IMR-90 (cell line): ENCODE measurements around the gene EVL. TPM values are rescaled to one million over a fixed set of nuclear protein-coding genes. Genes with fewer than 3 reads are reported as not detected.
A peak's percentile ranks its signal among the peaks of the same experiment; 100 is the strongest.

Experiments
- ATAC-seq: fragments of 200-7000 bp; cut with Tn5 transposase; 2 replicates; pipeline ENCODE4 v1.9.1; 2020; ENCODE audit warnings: low read depth, mild to moderate bottlenecking, moderate library complexity
- BruUV-seq: library from RNA; stranded (reverse); fragments of 400-500 nt; replicated peaks from 2 replicates; lab custom pipeline; 2021; lab: Mats Ljungman, UMichigan
- CTCF ChIA-PET: fragments of 300-600 bp; formaldehyde crosslinking; extraction: SDS; loops from one replicate; lab custom pipeline; 2021; ENCODE audit warnings: antibody characterized with exemption; lab: Yijun Ruan, JAX
- POLR2A ChIA-PET: fragments of 300-600 bp; sonication (Branson Sonifier 250); formaldehyde crosslinking; loops from one replicate; lab custom pipeline; 2022; ENCODE audit warnings: antibody characterized with exemption; ENCODE audit not compliant: unreplicated experiment; lab: Charles Lee
- DNase-seq: peaks from one replicate; pipeline ENCODE4 v3.0.0; 2013
- H2AFZ ChIP-seq: replicated peaks from 2 replicates; pipeline ENCODE3; 2013; ENCODE audit warnings: low read length, mild to moderate bottlenecking; ENCODE audit not compliant: poor library complexity
- H2AK5ac ChIP-seq: 2 replicates; pipeline ENCODE4 v1.6.1; 2013; ENCODE audit warnings: low read depth, low read length, inconsistent platforms
- H2AK9ac ChIP-seq: replicated peaks from 2 replicates; pipeline ENCODE3; 2013; ENCODE audit warnings: mild to moderate bottlenecking, low read depth, low read length, moderate library complexity; ENCODE audit not compliant: poor library complexity
- H2BK120ac ChIP-seq: 2 replicates; pipeline ENCODE4 v1.6.1; 2013; ENCODE audit warnings: low read depth, low read length, inconsistent platforms
- H2BK15ac ChIP-seq: 3 replicates; pipeline ENCODE4 v1.6.1; 2013; ENCODE audit warnings: low read depth, low read length, inconsistent platforms
- H2BK20ac ChIP-seq: 2 replicates; pipeline ENCODE4 v1.6.1; 2013; ENCODE audit warnings: low read depth, mild to moderate bottlenecking, inconsistent platforms, low read length, moderate library complexity
- H2BK5ac ChIP-seq: 2 replicates; pipeline ENCODE4 v1.6.1; 2013; ENCODE audit warnings: mild to moderate bottlenecking, low read depth, low read length, inconsistent platforms; ENCODE audit not compliant: poor library complexity, severe bottlenecking
- H3K14ac ChIP-seq: replicated peaks from 2 replicates; pipeline ENCODE4 v1.6.1; 2013; ENCODE audit warnings: low read depth, low read length, inconsistent platforms
- H3K18ac ChIP-seq: 2 replicates; pipeline ENCODE4 v1.6.1; 2013; ENCODE audit warnings: low read depth, low read length, control low read depth
- H3K23ac ChIP-seq: 2 replicates; pipeline ENCODE4 v1.6.1; 2013; ENCODE audit warnings: low read depth, low read length, inconsistent platforms
- H3K27ac ChIP-seq: 2 replicates; pipeline ENCODE4 v1.5.1; 2013; ENCODE audit warnings: mild to moderate bottlenecking, control low read depth, low read length; ENCODE audit not compliant: insufficient read depth
- H3K27me3 ChIP-seq: 2 replicates; pipeline ENCODE4 v1.6.1; 2013; ENCODE audit warnings: low read length; ENCODE audit not compliant: control insufficient read depth, insufficient read depth
- H3K36me3 ChIP-seq: 2 replicates; pipeline ENCODE4 v1.6.1; 2013; ENCODE audit warnings: low read length, mixed read lengths; ENCODE audit not compliant: control insufficient read depth, insufficient read depth
- H3K4ac ChIP-seq: 2 replicates; pipeline ENCODE4 v1.6.1; 2013; ENCODE audit warnings: low read depth, low read length, inconsistent platforms
- H3K4me1 ChIP-seq: 2 replicates; pipeline ENCODE4 v1.6.1; 2013; ENCODE audit warnings: low read length, mixed read lengths; ENCODE audit not compliant: control insufficient read depth, insufficient read depth
- H3K4me2 ChIP-seq: 2 replicates; pipeline ENCODE4 v1.6.1; 2013; ENCODE audit warnings: low read depth, mild to moderate bottlenecking, control low read depth, low read length, moderate library complexity
- H3K4me3 ChIP-seq: 2 replicates; pipeline ENCODE4 v1.5.1; 2013; ENCODE audit warnings: low read depth, mild to moderate bottlenecking, control low read depth, low read length, moderate library complexity; ENCODE audit not compliant: insufficient read depth
- H3K56ac ChIP-seq: 2 replicates; pipeline ENCODE4 v1.6.1; 2013; ENCODE audit warnings: low read length, inconsistent platforms; ENCODE audit not compliant: insufficient read depth; ENCODE audit errors: extremely low read depth
- H3K79me1 ChIP-seq, 2 experiments: 2 replicates each; pipeline ENCODE4 v1.6.1; 2013; ENCODE audit warnings: low read length in 2 of 2, inconsistent platforms in 1 of 2, low read depth in 1 of 2
- H3K9ac ChIP-seq: 2 replicates; pipeline ENCODE4 v1.6.1; 2013; ENCODE audit warnings: low read depth, low read length, control low read depth
- H3K9me1 ChIP-seq: 2 replicates; pipeline ENCODE4 v1.6.1; 2013; ENCODE audit warnings: low read length, inconsistent platforms; ENCODE audit not compliant: insufficient read depth
- H3K9me3 ChIP-seq: 2 replicates; pipeline ENCODE4 v1.6.1; 2013; ENCODE audit warnings: low read length; ENCODE audit not compliant: control insufficient read depth, insufficient read depth
- H4K20me1 ChIP-seq: 2 replicates; pipeline ENCODE4 v1.6.1; 2013; ENCODE audit warnings: low read length, inconsistent platforms; ENCODE audit not compliant: insufficient read depth
- H4K5ac ChIP-seq: 2 replicates; pipeline ENCODE4 v1.6.1; 2013; ENCODE audit warnings: mild to moderate bottlenecking, low read depth, low read length, control low read depth
- H4K8ac ChIP-seq, 2 experiments: 2 replicates each; pipeline ENCODE4 v1.6.1; 2013; ENCODE audit warnings: low read depth in 2 of 2, low read length in 2 of 2, control low read depth in 1 of 2, inconsistent platforms in 1 of 2
- H4K91ac ChIP-seq: 2 replicates; pipeline ENCODE4 v1.6.1; 2013; ENCODE audit warnings: low read depth, low read length, inconsistent platforms; ENCODE audit not compliant: insufficient read depth
- BHLHE40 ChIP-seq: fragments of 150-350 bp; IDR thresholded peaks from 2 replicates; pipeline ENCODE4 v1.6.1; 2016; ENCODE audit warnings: mild to moderate bottlenecking, low read depth, low read length
- CEBPB ChIP-seq: IDR thresholded peaks from 2 replicates; pipeline ENCODE4 v1.6.1; 2012; ENCODE audit warnings: low read depth, low read length, improper control_type of control experiment
- CHD1 ChIP-seq: IDR thresholded peaks from 2 replicates; pipeline ENCODE4 v1.6.1; 2012; ENCODE audit warnings: low read depth, low read length, improper control_type of control experiment
- CTCF ChIP-seq: conservative IDR thresholded peaks from 2 replicates; pipeline ENCODE4 v1.5.1; 2012; ENCODE audit warnings: mild to moderate bottlenecking, low read depth, low read length, improper control_type of control experiment
- FOS ChIP-seq: fragments of 150-350 bp; IDR thresholded peaks from 2 replicates; pipeline ENCODE4 v1.6.1; 2016; ENCODE audit warnings: low read depth, low read length
- MAFK ChIP-seq: IDR thresholded peaks from 2 replicates; pipeline ENCODE4 v1.6.1; 2012; ENCODE audit warnings: low read depth, low read length, improper control_type of control experiment
- MAZ ChIP-seq: IDR thresholded peaks from 2 replicates; pipeline ENCODE4 v1.6.1; 2012; ENCODE audit warnings: low read depth, mild to moderate bottlenecking, low read length, improper control_type of control experiment, moderate library complexity, borderline replicate concordance
- MXI1 ChIP-seq: IDR thresholded peaks from 2 replicates; pipeline ENCODE4 v1.6.1; 2012; ENCODE audit warnings: low read depth, mild to moderate bottlenecking, low read length, moderate library complexity, borderline replicate concordance
- NFE2L2 ChIP-seq: fragments of 150-350 bp; IDR thresholded peaks from 2 replicates; pipeline ENCODE4 v1.6.1; 2016; ENCODE audit warnings: low read depth, mild to moderate bottlenecking, low read length
- RCOR1 ChIP-seq: IDR thresholded peaks from 2 replicates; pipeline ENCODE4 v1.6.1; 2012; ENCODE audit warnings: mild to moderate bottlenecking, low read length, improper control_type of control experiment; ENCODE audit not compliant: insufficient replicate concordance
- RFX5 ChIP-seq: IDR thresholded peaks from 2 replicates; pipeline ENCODE4 v1.8.0; 2012; ENCODE audit warnings: low read depth, mild to moderate bottlenecking, low read length, moderate library complexity
- SMC3 ChIP-seq: fragments of 150-350 bp; IDR thresholded peaks from 2 replicates; pipeline ENCODE4 v1.6.1; 2016; ENCODE audit warnings: low read depth, mild to moderate bottlenecking, antibody characterized with exemption, low read length, moderate library complexity
- USF2 ChIP-seq: fragments of 150-350 bp; IDR thresholded peaks from 2 replicates; pipeline ENCODE4 v1.6.1; 2017; ENCODE audit warnings: mild to moderate bottlenecking, antibody characterized with exemption, low read length, low read depth
- WGBS, 2 experiments: methylation state at CpG; one replicate each; pipeline versions ENCODE4 v1.1.5 to v1.1.7; 2013; ENCODE audit warnings: missing lambda C conversion rate in 2 of 2; ENCODE audit not compliant: insufficient read length in 1 of 2; ENCODE audit errors: extremely low coverage in 2 of 2; 5-methylcytosine and 5-hydroxymethylcytosine counted together
- dilution Hi-C: fragments of 300-500 bp; cut with HindIII; formaldehyde crosslinking; loops from one replicate; pipeline ENCODE4 v1.14.3; 2018; ENCODE audit warnings: low sequenced_read_pairs; ENCODE audit not compliant: unreplicated experiment
- in situ Hi-C: fragments of 300-500 bp; cut with MboI; formaldehyde crosslinking; loops from 3 replicates; pipeline ENCODE4 v1.14.3; 2019; ENCODE audit warnings: low sequenced_read_pairs, inconsistent platforms, mixed read lengths
- intact Hi-C: fragments of 100-400 bp; cut with micrococcal nuclease; formaldehyde crosslinking; loops from 2 replicates; pipeline ENCODE4 v1.10.0; 2022
- polyA plus RNA-seq, 3 experiments: library from polyadenylated mRNA; depleted of rRNA; stranded (reverse); fragments of >200 nt; gene quantifications; 2 replicates each; pipeline ENCODE4 v1.2.3, GENCODE V29; 2012; ENCODE audit warnings: low replicate concordance in 1 of 3
- total RNA-seq: library from RNA; depleted of rRNA; stranded (reverse); fragments of >200 nt; gene quantifications from 2 replicates; pipeline ENCODE4 v1.2.3, GENCODE V29; 2012

EVL gene
- total and polyA plus RNA-seq, 2 of the 4 experiments (the other 2 are of a cell fraction), result 7.2 to 36.5 TPM

- dilution Hi-C loops, result no loop called here
- Histone ChIP-seq H3K9me3 (no peaks in the 10 kb centered on the region), H4K5ac (no peak overlapping the region), H2AK5ac (no peak overlapping the region), H4K20me1 (no peaks in the 10 kb centered on the region; the same call in 1 of the 2 replicates), H3K4ac (no peak overlapping the region), H3K4me1 (peaks cover 14% of the 10 kb centered on the region), H2BK5ac (no peak overlapping the region), H2BK120ac (no peak overlapping the region), H3K18ac (no peak overlapping the region), H3K79me1 (peaks cover 14 to 19% of the 10 kb centered on the region in 2 experiments), H2AK9ac (no peak overlapping the region), H2AFZ (no peak overlapping the region), H3K27ac (no peak overlapping the region), H3K4me2 (no peak overlapping the region), H2BK20ac (no peak overlapping the region), H2BK15ac (no peak overlapping the region), H3K4me3 (no peak overlapping the region), H3K14ac (no peak overlapping the region; the same call in 1 of the 2 replicates), H3K27me3 (no peaks in the 10 kb centered on the region), H4K8ac (no peak overlapping the region), H3K36me3 (no peaks in the 10 kb centered on the region), H3K23ac (0 out of 2 replicates have a peak overlapping the region, but pooled peaks have one; percentile 13), H3K56ac (no peak overlapping the region), H3K9ac (no peak overlapping the region), H4K91ac (no peak overlapping the region), H3K9me1 (no peaks in the 10 kb centered on the region)
- ChIA-PET POLR2A (no interaction called here), CTCF (no interaction called here)
- in situ Hi-C loops, result no loop called here
- TF ChIP-seq MAFK, result no peak
- no peak for TF ChIP-seq CEBPB
- no peak for TF ChIP-seq SMC3
- no peak for TF ChIP-seq USF2
- no peak for TF ChIP-seq MXI1
- TF ChIP-seq RCOR1, result no peak
- no peak for TF ChIP-seq RFX5
- TF ChIP-seq BHLHE40, result no peak
- no peak for TF ChIP-seq NFE2L2
- no peak for TF ChIP-seq CHD1
- TF ChIP-seq CTCF, result no peak
- TF ChIP-seq FOS, result no peak
- no peak for TF ChIP-seq MAZ
- no TSS peak for BruUV-seq
- DNase-seq (peak; percentile 72), ATAC-seq (peak; percentile 56)
- intact Hi-C loops, result no loop called here
- WGBS, 2 experiments, result no CpG with 5 or more reads among the region's 2 CpGs
These were observed 16.0 kb upstream of the EVL start for GRCh38 chr14:100049220-100049619.
